Measurements from ENCODE around the gene APCDD1L. TPM values are rescaled to one million over a fixed set of nuclear protein-coding genes. Genes with fewer than 3 reads are reported as not detected.
"Not testable (repeated sequence)": the region's sequence is repeated elsewhere in the genome, so short reads cannot be mapped to it uniquely, and the experiment has no call there.

Gene APCDD1L
- polyA plus RNA-seq, 10 donors, result 6.1 to 13.9 (median 8.7) TPM

- DNase-seq, result no peak
These were observed 96.0 kb downstream of the APCDD1L start for GRCh38 chr20:58418949-58419748.

- no peak for DNase-seq
These were observed 97.8 kb downstream of the APCDD1L start for GRCh38 chr20:58417438-58417837.

GRCh38 chr20:58416835-58417234 lies 98.4 kb downstream of the APCDD1L start:
- DNase-seq, result no peak

GRCh38 chr20:58416057-58416456 lies 99.1 kb downstream of the APCDD1L start:
- no peak for DNase-seq

GRCh38 chr20:58414786-58415185 lies 100.4 kb downstream of the APCDD1L start:
- not testable (repeated sequence) for DNase-seq

GRCh38 chr20:58414216-58414615 lies 101.0 kb downstream of the APCDD1L start:
- DNase-seq, result not testable (repeated sequence)

Other genes starting within 250 kb of the APCDD1L start
- gene RAB22A, start 205.7 kb downstream of the APCDD1L start, polyA plus RNA-seq (ENCODE audit: insufficient read length in 10 of 10), result 10 to 100 TPM; 12.5 to 18.4 (median 15.2) TPM
- gene VAPB, start 126.2 kb downstream of the APCDD1L start, polyA plus RNA-seq (ENCODE audit: insufficient read length in 10 of 10), result 10 to 100 TPM; 45.6 to 65.1 (median 51.4) TPM
- 10 to 100 TPM; 33.5 to 81.8 (median 53.4) TPM for gene STX16, start 135.9 kb upstream of the APCDD1L start, polyA plus RNA-seq (ENCODE audit: insufficient read length in 10 of 10)
- 10 to 100 TPM; 26.4 to 59.7 (median 38.4) TPM for gene NPEPL1, start 177.4 kb upstream of the APCDD1L start, polyA plus RNA-seq (ENCODE audit: insufficient read length in 10 of 10)